Raji (cell line): Measurements from ENCODE around the gene CDK5.

Experiments used
- POLR2A ChIP-seq: IDR thresholded peaks from 2 replicates; pipeline ENCODE4 v1.6.1; 2011; ENCODE audit warnings: low read depth, low read length, control low read depth; ENCODE audit not compliant: insufficient read depth

The CDK5 gene

DNA sequence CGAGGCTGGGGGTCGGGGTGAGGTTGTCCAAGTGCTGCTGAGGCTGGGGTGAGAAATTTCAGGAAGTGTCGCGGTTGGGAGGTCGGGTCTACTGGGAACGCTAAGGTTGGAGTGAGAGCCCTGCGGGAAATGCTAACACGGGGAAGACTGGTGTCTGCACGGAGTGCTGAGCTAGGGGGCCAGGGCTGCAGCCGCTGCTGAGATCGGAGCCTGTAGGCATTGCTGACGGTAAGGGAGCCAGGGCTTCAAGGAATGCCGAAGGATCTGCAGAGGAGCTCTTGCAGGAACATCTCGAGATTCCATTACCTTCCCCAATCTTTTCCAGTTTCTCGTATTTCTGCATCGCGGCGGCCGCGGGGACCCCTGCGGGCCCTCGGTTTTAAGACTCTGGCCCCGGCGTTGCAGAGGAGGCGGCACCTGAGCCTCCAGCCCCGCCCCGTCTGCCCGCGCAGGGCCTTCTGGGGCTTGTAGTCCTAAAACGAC lies at the start of gene CDK5:
CDK5 (minus strand) TSS at position 392 of the 483 bp plus-strand sequence; CDS start at position 343, 49 bp downstream.
- TF ChIP-seq POLR2A, result no peak

DNA sequence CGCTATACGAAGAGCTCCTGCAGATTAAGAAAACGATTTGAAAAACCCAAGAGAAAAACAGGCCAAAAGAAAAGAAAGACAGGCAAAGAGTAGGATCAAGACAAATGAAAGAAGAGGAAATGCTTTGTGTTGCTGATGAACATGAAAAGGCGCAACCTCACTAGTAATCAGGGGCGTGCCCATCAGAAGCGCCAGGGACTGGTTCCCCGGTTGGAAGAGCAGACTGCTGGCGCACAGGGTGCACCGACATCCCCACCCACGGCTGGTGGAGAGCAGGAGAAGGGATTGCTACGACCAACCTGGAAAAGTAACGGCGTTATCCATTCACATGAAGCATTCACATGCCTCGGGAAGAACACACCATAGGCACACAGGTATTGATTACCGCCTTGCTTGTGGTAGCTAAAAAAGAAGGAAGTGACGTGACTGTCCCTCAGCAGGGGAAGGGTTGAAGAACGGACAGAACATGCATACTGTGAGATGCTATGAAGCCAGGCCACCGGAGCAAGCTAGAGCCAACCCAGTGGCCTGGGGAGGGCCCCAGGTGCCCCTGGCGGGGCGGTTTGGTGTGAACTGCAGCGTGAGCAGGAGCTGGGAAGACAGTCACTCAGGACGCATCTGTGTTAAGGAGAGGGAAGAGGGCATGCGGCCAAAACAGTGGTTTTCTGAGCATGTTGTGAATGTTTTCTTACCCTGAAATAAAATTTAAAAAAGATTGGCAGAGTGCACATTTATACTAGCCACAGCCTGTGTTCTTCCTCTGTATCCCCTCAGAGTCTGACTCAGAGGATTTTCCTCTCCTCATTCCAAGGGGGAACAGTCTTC lies 46.9 kb upstream of the CDK5 start:
- TF ChIP-seq POLR2A, result no peak

DNA sequence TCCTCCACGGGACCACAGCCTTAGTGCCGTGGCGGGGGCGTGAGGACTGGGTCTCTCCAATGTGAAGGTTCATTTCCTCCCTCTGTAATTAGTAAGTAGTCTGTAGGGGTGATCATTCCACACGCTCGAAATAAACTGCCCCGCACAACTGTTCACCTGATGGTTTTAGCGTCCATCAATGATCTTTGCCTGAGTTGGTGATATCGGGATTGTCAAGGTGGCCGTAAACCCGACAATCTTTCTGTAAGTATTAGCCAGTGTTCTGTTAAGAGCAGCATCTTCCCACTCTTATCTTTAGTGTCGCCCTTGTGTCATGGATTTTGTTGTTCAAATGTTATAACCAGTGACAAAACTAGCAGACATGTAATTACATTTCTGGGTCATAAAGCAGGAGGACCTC lies 46.3 kb upstream of the CDK5 start:
- TF ChIP-seq POLR2A, result no peak

DNA sequence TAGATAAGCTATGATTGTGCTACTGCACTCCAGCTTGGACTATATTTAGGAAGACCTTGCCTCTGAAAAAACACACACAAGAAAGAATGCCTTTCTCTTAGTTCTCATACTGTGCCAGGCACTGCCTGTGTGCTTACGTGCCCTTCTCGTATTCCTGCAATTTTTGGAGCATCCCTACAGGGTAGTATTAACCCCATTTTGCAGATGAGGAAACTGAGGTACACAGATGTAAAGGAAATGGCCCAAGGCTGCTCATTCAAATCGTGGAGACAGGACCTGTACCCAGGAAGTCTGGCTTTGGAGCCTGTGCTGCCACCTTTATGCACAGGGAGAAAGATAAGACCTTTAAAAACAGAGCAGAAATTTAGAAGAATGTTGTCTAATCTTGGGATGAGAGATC lies 45.3 kb upstream of the CDK5 start:
- no peak for TF ChIP-seq POLR2A

DNA sequence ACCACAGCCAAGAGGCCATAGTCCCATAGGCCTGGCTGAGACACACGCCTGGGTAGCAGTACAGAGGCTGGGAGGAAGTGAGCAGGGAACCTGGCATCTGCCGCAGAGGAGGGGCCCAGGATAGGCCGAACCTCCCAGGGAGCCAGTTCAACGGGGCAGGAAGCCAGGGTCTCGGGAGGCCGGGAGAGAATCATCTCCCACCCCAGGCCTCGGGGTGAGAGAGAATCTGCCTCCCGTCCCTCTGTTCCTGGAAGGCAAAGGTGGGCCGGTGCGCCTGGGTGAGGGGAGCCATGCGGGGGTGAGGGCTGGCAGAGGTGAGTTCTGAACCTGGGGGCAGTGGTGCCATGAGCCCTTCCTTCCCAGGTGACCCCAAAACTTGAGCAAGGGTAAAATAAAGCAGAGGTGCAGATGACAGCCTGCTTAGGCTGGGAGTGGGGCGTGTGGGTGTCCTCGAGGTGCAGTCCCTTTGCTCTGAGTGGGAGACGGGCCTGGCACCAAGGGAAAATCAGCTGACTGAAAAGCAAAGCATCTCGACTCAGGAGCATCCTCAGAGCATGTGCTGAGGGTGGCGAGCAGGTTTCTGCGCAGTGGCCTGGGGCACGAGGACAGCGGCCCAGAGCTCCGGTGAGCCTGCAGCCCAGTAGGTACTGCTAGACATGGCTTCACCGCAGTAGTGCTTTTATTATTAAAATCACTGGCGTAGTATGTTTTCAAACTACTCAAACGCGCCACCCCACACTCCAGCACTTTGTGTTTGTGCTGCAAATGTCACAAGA lies 44.1 kb upstream of the CDK5 start:
- TF ChIP-seq POLR2A, result no peak

DNA sequence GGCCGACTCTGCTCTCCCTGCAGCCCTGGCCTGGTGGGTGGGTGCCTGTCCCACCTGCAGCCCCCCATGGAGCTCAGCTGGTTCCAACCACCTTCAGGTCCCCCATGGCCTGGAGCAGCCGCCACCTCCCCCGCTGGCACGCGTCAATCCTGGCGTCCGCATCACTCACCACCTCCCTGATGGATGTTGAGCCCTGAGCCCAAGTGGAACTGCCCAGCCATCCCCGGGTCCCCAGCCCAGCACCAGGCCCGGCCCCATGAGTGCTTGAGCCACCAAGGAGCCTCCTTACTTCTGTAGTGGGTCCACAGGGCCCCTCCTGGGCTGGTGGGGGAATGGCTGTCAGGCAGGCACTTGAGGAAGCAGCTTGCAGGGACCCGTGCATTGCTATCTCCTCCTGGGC lies 43.2 kb upstream of the CDK5 start:
- no peak for TF ChIP-seq POLR2A

DNA sequence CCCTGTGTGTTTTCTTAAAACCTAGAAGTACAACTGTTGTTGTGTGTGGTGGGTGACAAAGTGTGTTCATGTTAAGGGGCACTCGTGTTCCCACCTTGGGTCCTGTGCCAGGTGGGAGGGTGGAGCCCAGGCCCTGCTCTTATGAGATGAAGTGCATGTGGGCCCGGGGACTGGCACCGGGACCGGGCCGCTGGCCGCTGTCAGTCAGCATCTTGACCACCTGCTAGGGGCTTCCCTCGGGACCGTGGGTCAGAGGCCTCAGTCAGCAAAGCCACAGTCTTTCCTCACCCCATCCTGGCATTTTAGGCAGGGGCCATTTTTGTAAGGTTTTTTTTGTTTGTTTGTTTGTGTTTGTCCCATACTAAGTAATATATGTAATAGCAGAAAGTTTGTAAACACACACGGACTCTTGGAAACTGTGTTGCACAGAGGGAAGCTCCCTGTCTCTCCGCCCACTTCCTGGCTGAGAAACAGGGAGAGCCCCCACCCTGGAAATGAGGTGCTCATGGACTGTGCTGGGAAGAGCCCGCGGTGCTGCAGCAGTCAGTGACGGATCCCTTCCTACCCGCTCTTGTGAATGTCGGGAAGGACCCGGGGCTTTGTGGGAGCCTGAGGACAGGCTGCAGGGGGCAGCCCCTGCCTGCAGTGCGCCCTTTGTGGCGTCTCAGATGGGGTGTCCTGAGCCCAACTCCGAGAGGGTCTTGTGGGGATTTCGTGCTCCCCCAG lies 42.0 kb upstream of the CDK5 start:
- no peak for TF ChIP-seq POLR2A

DNA sequence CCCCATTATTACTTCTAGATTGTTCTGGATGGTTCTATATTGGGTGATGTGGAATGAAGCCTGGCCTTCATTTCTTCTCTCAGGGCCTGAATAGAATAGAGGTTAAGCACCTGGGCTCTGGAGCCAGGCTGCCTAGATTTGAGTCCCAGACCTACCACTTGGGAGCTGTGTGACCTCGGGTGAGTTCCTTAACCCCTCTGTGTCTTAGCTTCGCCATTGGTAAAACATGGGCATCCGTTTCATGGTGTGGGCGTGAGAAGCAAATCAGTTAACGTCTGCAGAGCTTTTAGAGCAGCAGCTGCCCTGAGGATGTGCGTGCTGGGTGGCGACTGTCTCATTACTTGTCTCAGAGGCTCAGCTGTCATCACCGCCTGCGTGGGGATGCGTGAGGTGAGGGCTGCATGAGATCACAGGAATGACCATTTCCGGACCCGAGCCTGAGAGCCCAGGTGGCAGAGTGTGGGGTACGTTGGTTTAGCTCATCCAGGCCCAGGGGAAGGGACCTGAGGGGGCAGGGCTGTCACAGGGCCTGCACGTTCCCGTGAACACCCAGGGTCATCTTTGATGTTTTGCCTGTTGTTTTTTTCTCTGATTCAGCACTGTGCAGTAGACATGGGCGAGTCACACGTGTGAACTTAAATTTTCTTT lies 38.3 kb upstream of the CDK5 start:
- TF ChIP-seq POLR2A, result no peak

DNA sequence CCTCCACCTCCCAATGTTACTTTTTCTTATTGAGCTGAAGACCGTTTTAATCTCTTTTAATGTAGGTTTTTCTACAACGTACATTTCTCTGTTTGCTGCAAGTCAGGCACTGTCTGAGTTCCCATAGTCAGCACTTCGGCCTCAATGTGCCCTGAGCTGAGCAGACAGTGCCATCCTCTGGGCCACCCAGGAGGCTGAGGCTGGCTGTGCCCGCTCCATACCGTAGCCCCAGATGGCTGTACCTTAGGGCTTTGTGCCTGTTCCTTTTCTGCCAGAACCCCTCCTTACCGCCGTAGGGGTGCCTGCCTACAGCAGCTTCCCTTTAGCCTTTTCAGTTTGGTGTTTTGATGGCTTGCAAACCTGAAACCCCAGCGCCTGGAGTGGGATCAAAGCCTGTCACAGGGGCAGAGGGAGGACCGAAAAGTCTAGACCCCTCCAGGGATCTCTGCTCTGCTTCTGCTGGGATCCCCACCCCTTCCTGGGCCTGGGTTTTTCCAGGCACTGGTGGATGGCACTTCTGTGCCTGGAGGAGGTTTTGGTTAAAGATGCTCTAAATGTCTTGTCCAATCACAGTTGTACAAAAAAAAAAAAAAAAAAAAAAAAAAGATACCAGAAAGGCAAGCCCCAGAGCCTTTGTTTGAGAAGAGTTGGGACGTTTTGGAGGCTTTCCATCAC lies 37.6 kb upstream of the CDK5 start:
- TF ChIP-seq POLR2A, result no peak

DNA sequence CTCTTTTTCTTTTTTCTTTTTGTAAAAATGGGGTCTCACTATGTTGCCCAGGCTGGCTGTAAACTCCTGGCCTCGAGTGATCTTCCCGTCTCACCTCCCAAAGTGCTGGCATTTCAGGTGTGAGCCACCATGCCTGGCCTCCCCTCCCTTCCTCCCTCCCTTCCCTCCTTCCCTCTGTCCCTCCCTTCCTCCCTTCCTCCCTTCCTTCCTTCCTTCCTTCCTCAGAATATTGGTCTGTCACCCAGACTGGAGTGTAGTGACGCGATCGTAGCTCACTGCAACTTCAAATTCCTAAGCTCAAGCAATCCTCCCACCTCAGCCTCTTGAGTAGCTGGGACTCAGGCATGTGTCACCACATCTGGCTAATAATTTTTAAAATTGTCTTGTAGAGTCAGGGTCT lies 37.0 kb upstream of the CDK5 start:
- no peak for TF ChIP-seq POLR2A

DNA sequence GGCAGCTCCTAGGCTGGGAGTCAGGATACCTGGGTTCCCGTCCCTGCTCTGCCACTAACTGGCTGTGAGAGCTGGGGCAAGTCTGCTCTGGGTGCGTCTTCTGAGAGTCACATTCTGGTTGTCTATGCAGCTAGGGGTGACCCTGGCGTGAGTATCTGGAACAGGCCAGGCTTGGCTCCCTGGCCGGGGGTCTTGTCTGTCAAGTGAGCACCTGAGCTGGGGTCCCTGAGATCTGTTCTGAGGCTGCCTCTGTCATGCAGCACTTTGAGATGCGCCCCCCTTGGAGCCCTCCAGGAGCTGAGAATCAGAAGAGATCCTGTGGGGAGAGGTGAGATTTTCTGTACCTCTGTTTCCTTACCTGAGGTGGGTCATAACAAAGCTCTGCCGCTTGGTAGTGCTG lies 36.1 kb upstream of the CDK5 start:
- no peak for TF ChIP-seq POLR2A

DNA sequence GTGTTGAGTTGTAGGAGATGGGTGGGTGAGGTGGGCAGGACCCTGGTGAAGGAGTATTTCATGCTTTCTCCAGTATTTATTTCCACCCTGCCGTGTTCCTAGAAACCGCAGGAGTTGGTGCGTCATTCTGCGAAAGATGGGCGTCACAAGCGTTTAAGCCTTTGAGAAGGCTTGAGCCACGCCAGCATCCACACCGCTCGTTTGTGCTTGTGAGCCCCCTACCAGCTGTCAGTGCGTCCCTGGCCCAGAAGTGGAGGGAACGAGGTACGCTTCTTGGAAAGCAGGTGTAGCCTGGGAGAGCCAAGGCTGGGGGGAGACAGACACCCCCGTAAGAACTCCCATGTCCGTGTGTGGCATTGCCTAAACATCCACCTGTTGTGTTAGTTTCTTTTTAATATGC lies 34.3 kb upstream of the CDK5 start:
- TF ChIP-seq POLR2A, result no peak

DNA sequence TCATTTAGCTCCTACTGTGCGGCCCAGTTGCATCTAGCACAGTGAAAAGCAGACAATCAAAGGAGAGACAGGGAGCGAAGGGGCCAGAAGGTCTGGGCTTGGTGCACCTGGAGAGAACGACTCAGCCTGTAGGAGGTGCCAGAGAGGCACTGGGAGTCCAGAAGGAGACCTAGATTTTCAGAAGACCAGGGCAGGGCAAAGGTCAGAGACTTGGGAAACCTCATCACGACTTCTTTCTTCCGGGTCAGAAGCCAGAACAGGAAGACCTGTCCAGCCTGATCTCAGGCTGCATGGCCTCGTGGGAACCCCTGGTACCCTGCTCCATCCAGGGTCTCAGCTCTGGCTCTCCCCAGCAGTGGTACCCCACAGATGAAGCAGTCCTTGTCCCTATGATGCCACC lies 33.7 kb upstream of the CDK5 start:
- no peak for TF ChIP-seq POLR2A

DNA sequence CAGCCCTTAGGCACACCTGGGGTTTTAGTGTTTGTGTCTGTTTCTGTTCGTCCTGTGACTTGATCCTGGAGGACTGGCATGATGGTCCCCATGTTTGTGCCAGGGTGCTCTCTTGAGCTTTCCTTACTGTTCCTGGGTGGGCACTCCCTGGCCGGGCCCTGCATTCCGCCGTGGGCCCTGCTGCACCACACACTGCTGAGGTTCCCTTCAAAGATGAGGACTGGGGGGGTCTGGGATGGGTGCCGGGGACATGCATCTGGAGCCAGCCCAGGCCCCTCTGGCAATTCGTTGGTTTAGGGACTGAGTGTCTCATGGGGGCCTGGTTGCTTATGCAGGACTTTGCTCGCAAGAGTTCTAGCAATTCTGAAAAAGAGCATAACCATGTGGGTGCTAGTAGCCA lies 33.3 kb upstream of the CDK5 start:
- TF ChIP-seq POLR2A, result no peak
